ENCODE measurements around the gene EEPD1. TPM values are rescaled to one million over a fixed set of nuclear protein-coding genes. Genes with fewer than 3 reads are reported as not detected.

The EEPD1 gene
- total and polyA plus RNA-seq, 4 donors: 2.3 to 12.3 (median 7.1) TPM

DNA sequence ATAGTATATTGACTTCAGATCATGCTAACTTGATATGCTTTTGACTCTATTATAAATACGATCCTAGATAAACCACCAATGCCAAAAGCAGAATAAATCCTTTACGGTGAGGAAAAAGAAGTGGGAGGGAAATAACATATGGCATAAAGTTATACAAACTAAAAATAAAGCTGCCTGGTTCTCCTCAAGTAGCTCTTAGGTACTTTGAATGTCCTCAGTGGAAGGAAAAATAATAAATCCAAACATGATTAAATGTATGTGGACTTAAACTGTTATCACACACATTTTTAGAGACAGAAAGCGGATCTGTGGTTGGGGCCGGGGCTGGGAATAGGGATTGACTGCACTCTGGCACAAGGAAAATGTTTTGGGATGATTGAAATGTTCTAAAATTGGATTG lies 23.6 kb downstream of the EEPD1 start:
- H3K9me3 ChIP-seq (ENCODE audit: control insufficient read depth in 4 of 4, low read length in 3 of 4): no peaks in the 10 kb centered on the region
- H3K27me3 ChIP-seq (ENCODE audit: control insufficient read depth in 4 of 4, insufficient read depth in 4 of 4, low read length in 3 of 4): no peaks in the 10 kb centered on the region
- no peaks in the 10 kb centered on the region for H3K36me3 ChIP-seq (ENCODE audit: control insufficient read depth in 4 of 4, insufficient read depth in 3 of 4, low read depth in 1 of 4, low read length in 3 of 4)
- no peaks in the 10 kb centered on the region for H3K4me1 ChIP-seq (ENCODE audit: control insufficient read depth in 4 of 4, insufficient read depth in 4 of 4, low read length in 3 of 4)
- WGBS: 90% methylated on average over 4 of the region's 4 CpGs
- H3K27ac ChIP-seq (ENCODE audit: low read depth in 1 of 2, low read length in 2 of 2): no peak overlapping the region
- DNase-seq (ENCODE audit: low spot score): no peak
- no peak overlapping the region for H3K4me3 ChIP-seq (ENCODE audit: low read depth in 1 of 3, low read length in 3 of 3)
- no peak for TF ChIP-seq FOXA2 (IDR thresholded peaks at IDR 0.05)
- TF ChIP-seq, protein P1, sequence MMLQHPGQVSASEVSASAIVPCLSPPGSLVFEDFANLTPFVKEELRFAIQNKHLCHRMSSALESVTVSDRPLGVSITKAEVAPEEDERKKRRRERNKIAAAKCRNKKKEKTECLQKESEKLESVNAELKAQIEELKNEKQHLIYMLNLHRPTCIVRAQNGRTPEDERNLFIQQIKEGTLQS (IDR thresholded peaks at IDR 0.05): no peak
- TF ChIP-seq SP1 (IDR thresholded peaks at IDR 0.05): no peak
- TF ChIP-seq FOXA1 (IDR thresholded peaks at IDR 0.05): no peak
- TF ChIP-seq, protein P2, sequence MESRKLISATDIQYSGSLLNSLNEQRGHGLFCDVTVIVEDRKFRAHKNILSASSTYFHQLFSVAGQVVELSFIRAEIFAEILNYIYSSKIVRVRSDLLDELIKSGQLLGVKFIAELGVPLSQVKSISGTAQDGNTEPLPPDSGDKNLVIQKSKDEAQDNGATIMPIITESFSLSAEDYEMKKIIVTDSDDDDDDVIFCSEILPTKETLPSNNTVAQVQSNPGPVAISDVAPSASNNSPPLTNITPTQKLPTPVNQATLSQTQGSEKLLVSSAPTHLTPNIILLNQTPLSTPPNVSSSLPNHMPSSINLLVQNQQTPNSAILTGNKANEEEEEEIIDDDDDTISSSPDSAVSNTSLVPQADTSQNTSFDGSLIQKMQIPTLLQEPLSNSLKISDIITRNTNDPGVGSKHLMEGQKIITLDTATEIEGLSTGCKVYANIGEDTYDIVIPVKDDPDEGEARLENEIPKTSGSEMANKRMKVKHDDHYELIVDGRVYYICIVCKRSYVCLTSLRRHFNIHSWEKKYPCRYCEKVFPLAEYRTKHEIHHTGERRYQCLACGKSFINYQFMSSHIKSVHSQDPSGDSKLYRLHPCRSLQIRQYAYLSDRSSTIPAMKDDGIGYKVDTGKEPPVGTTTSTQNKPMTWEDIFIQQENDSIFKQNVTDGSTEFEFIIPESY (IDR thresholded peaks at IDR 0.05): no peak
- no peak for TF ChIP-seq RAD21 (IDR thresholded peaks at IDR 0.05)
- TF ChIP-seq, protein P3, sequence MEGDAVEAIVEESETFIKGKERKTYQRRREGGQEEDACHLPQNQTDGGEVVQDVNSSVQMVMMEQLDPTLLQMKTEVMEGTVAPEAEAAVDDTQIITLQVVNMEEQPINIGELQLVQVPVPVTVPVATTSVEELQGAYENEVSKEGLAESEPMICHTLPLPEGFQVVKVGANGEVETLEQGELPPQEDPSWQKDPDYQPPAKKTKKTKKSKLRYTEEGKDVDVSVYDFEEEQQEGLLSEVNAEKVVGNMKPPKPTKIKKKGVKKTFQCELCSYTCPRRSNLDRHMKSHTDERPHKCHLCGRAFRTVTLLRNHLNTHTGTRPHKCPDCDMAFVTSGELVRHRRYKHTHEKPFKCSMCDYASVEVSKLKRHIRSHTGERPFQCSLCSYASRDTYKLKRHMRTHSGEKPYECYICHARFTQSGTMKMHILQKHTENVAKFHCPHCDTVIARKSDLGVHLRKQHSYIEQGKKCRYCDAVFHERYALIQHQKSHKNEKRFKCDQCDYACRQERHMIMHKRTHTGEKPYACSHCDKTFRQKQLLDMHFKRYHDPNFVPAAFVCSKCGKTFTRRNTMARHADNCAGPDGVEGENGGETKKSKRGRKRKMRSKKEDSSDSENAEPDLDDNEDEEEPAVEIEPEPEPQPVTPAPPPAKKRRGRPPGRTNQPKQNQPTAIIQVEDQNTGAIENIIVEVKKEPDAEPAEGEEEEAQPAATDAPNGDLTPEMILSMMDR (IDR thresholded peaks at IDR 0.05; ENCODE audit: low read depth, low read length, missing input control): no peak
- TF ChIP-seq YY1 (IDR thresholded peaks at IDR 0.05): no peak
- TF ChIP-seq JUND (IDR thresholded peaks at IDR 0.05): no peak
- TF ChIP-seq EGR1 (IDR thresholded peaks at IDR 0.05; ENCODE audit: low read depth in 2 of 2): no peak
- TF ChIP-seq, protein P4, sequence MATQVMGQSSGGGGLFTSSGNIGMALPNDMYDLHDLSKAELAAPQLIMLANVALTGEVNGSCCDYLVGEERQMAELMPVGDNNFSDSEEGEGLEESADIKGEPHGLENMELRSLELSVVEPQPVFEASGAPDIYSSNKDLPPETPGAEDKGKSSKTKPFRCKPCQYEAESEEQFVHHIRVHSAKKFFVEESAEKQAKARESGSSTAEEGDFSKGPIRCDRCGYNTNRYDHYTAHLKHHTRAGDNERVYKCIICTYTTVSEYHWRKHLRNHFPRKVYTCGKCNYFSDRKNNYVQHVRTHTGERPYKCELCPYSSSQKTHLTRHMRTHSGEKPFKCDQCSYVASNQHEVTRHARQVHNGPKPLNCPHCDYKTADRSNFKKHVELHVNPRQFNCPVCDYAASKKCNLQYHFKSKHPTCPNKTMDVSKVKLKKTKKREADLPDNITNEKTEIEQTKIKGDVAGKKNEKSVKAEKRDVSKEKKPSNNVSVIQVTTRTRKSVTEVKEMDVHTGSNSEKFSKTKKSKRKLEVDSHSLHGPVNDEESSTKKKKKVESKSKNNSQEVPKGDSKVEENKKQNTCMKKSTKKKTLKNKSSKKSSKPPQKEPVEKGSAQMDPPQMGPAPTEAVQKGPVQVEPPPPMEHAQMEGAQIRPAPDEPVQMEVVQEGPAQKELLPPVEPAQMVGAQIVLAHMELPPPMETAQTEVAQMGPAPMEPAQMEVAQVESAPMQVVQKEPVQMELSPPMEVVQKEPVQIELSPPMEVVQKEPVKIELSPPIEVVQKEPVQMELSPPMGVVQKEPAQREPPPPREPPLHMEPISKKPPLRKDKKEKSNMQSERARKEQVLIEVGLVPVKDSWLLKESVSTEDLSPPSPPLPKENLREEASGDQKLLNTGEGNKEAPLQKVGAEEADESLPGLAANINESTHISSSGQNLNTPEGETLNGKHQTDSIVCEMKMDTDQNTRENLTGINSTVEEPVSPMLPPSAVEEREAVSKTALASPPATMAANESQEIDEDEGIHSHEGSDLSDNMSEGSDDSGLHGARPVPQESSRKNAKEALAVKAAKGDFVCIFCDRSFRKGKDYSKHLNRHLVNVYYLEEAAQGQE (IDR thresholded peaks at IDR 0.05): no peak
- TF ChIP-seq NR2F2 (IDR thresholded peaks at IDR 0.05): no peak
- TF ChIP-seq TAF1 (conservative IDR thresholded peaks at IDR 0.05): no peak
- TF ChIP-seq GABPA (IDR thresholded peaks at IDR 0.05 in 1 of 2, conservative IDR thresholded peaks at IDR 0.05 in 1 of 2): no peak
- H3K9ac ChIP-seq (ENCODE audit: low read depth in 1 of 2, low read length in 2 of 2): no peak overlapping the region

DNA sequence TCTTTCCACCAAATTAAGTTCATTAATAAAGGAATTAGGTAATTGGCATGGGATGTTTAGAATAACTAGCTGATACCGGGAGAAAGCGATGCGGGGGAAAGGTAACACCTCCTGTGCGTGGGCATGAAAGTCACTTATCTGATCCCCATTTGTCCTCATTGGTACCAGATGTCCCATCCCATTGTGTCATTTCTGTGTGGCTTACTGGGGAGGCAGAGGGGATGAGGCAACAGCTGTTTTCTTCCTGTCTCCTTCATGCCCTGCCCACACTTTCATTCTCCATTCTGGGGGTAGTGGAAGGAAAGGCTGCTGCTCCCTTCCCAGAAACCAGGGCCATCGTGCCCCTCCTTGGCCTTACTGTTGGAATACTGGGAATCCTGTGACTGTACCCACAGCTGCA lies 27.1 kb downstream of the EEPD1 start:
- 94% methylated on average over 5 of the region's 5 CpGs for WGBS
- no peak overlapping the region for H3K27ac ChIP-seq (ENCODE audit: low read depth in 1 of 2, low read length in 2 of 2)
- no peaks in the 10 kb centered on the region for H3K27me3 ChIP-seq (ENCODE audit: control insufficient read depth in 4 of 4, insufficient read depth in 4 of 4, low read length in 3 of 4)
- no peak overlapping the region for H3K4me3 ChIP-seq (ENCODE audit: low read depth in 1 of 3, low read length in 3 of 3)
- no peaks in the 10 kb centered on the region for H3K9me3 ChIP-seq (ENCODE audit: control insufficient read depth in 4 of 4, low read length in 3 of 4)
- H3K36me3 ChIP-seq (ENCODE audit: control insufficient read depth in 4 of 4, insufficient read depth in 3 of 4, low read depth in 1 of 4, low read length in 3 of 4): no peaks in the 10 kb centered on the region
- no peak overlapping the region for H3K9ac ChIP-seq (ENCODE audit: low read depth in 1 of 2, low read length in 2 of 2)
- peaks cover 0 to 3% (median 0%) of the 10 kb centered on the region in 4 donors for H3K4me1 ChIP-seq (ENCODE audit: control insufficient read depth in 4 of 4, insufficient read depth in 4 of 4, low read length in 3 of 4)
- DNase-seq (ENCODE audit: low spot score): no peak
- TF ChIP-seq EGR1 (IDR thresholded peaks at IDR 0.05; ENCODE audit: low read depth in 2 of 2) (no peak), NR2F2 (IDR thresholded peaks at IDR 0.05) (no peak), FOXA2 (IDR thresholded peaks at IDR 0.05) (no peak), RAD21 (IDR thresholded peaks at IDR 0.05) (no peak), FOXA1 (IDR thresholded peaks at IDR 0.05) (no peak)
- TF ChIP-seq, protein P5, sequence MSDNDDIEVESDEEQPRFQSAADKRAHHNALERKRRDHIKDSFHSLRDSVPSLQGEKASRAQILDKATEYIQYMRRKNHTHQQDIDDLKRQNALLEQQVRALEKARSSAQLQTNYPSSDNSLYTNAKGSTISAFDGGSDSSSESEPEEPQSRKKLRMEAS (IDR thresholded peaks at IDR 0.05): no peak
- TF ChIP-seq, protein P3 (IDR thresholded peaks at IDR 0.05; ENCODE audit: low read depth, low read length, missing input control): no peak
- TF ChIP-seq, protein P2 (IDR thresholded peaks at IDR 0.05): no peak
- TF ChIP-seq, protein P4 (IDR thresholded peaks at IDR 0.05): no peak

Data from liver (tissue), 9 donors.